8988T (cell line): Measurements from ENCODE around the gene ANKRD29.

ENCODE experiments used
- DNase-seq: peaks from one replicate; pipeline ENCODE4 v3.0.0; 2011

The ANKRD29 gene

GRCh38 chr18:23612434-23613090 is 50.1 kb downstream of the ANKRD29 start:
- no peak for DNase-seq

GRCh38 chr18:23609390-23610023 is 53.2 kb downstream of the ANKRD29 start:
- DNase-seq, result no peak

DNA sequence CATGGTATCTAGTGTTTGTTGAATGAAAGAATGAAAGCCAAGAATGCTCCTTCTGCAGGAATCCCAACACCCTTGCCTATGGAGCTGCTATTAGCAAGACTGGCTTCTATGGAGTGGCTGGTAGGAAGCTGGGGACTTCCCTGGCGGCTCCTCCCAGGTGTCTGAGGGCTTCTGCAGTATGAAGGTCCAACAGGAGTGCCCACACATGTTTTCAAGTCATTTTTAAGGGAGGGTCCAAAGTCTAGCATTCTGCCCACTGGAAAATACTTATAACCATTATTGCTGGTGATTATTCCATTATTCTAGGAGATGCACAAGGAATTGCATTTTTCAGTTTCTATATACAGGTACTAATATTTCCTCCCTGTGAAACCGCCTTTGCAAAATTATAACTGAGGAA is 54.5 kb downstream of the ANKRD29 start:
- DNase-seq, result no peak

- no peak for DNase-seq
Observed at GRCh38 chr18:23605941-23606340, 56.8 kb downstream of the ANKRD29 start.

GRCh38 chr18:23599809-23600208 is 62.9 kb downstream of the ANKRD29 start:
- DNase-seq, result no peak

GRCh38 chr18:23596183-23596582 is 66.5 kb downstream of the ANKRD29 start:
- DNase-seq, result no peak

DNA sequence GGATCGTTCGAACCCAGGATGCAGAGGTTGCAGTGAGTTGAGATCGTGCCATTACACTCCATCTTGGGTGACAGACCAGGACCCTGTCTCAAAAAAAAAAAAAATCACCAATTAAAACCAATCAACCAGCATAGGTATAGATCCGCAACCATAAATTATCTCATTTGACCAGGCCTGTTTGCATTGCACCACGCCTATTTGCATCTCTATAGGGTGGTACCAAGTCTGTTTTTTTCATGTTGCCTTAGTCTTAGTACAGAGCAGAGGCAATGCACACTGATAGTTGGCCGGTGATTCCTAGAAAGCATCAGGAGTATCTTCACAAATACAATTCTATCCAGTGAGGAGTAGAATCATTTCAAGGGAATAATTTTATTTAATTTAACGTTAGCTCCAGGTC is 67.1 kb downstream of the ANKRD29 start:
- no peak for DNase-seq

DNA sequence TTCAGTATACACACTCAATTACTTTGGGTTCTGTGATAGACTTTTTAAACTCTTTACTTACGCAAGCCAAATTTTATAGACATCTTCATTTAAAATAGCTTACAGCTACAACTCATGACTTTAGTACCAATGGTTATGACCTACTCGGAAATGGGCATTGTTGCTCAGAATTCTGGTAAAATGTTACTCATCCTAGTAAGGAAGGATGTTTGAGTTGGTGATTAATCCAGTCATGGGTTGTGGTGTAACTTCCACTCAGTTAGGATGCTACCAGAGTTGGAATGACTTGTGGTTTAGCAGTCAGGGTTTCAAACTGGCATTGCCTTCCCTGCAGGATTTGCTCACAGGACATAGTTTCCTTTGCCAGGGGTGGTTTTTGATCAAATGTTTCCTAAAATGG is 69.0 kb downstream of the ANKRD29 start:
- no peak for DNase-seq

- no peak for DNase-seq
Observed at GRCh38 chr18:23592911-23593310, 69.8 kb downstream of the ANKRD29 start.

GRCh38 chr18:23591011-23591410 is 71.7 kb downstream of the ANKRD29 start:
- DNase-seq, result no peak

DNA sequence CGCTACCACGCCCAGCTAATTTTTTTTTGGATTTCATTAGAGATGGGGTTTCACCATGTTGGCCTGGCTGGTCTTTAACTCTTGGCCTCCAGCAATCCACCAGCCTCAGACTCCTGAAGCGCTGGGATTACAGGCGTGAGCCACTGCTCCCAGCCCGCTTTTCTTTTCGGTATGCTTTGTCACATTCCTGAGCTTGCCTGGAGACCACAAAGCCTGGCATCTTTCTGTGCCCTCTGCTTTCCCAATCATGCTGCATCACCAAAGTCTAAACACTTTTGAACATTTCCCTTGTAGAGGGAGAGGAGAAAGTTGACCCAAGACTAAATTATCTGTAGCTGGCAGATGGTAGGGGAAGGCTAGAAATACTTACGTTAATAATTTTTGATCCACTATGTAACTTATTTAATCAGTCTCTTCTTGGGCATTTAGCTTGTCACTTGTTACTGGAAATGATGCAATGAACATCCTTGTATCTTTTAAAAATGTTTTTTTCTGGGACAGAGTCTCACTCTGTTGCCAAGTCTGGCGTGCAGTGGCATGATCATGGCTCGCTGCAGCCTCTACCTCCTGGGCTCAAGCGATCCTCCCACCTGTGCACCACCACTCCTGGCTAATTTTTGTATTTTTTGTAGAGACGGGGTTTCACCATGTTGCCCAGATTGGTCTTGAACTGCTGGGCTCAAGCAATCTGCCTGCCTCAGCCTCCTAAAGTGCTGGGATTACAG is 73.7 kb downstream of the ANKRD29 start:
- no peak for DNase-seq

DNA sequence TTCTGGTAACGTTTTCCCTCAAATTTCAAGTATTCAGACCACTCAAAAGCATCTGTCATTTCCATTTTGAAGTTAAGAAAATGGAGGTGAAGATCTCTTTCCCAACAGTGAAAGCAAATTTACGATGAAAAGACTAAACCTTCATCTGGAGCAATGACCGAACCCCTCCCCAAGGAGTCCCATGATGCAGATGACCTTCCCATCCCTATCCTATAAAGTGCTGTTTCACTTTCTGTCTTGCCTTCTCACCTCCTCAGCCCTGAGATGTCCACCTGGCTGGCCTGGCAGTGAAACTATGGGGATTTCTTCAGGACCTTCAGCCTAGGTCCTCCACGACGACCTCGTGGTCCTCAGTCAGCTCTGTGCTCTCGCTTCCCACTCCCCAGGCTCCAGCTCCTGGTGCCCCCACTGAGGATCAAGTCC is 75.5 kb downstream of the ANKRD29 start:
- DNase-seq, result no peak

DNA sequence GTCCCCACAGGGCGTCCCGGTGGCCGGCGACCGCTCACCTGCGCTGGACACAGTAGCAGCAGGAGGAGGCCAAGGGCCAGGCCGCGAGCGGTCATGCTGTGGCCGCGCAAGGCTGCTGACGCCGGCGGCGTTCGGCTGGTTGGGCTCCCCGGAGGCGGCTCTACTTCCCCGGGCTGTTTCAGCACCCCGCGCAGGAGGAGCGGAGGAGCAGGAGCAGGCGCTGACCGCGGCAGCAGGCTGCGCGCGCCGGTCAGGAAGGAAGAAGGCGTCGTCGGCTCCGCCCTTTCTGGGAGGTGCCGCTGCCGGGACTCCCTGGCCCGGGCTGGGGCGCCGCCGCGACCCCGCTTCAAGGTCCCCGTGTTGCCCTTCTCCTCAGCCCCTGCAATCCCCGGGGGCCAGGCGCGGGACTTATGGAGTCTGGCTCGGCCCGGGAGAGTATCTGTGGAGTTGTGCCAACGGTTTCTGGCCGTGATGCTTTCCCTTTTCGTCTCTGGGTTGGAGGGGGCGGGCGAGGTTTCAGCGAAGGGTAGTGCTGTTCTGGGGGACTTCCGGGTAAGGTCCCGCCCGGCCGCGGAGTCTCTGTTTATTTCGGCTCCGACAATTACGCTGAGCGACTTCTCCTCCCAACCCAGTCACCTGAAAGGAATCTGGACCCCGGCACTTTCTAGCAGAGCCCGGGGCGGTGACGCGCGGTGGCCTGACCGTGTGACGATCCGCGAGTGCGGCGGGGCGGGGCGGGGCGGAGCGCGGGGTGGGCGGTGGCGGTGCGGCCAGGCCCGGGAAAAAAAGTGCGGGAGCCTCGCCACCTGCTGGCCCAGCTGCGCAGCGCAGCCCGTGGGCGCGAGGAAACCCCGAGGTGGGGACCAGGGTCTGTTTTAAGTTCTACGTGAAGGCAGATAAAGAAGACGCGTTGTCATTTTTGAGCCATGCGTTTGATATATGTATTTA is 76.2 kb downstream of the ANKRD29 start, which contains the start of gene NPC1:
NPC1 (minus strand) TSS at position 258 of the 948 bp plus-strand sequence; CDS start at position 95, 163 bp downstream.
- peak; percentile 100 for DNase-seq

GRCh38 chr18:23585897-23586248 is 76.8 kb downstream of the ANKRD29 start:
- DNase-seq, result no peak

DNA sequence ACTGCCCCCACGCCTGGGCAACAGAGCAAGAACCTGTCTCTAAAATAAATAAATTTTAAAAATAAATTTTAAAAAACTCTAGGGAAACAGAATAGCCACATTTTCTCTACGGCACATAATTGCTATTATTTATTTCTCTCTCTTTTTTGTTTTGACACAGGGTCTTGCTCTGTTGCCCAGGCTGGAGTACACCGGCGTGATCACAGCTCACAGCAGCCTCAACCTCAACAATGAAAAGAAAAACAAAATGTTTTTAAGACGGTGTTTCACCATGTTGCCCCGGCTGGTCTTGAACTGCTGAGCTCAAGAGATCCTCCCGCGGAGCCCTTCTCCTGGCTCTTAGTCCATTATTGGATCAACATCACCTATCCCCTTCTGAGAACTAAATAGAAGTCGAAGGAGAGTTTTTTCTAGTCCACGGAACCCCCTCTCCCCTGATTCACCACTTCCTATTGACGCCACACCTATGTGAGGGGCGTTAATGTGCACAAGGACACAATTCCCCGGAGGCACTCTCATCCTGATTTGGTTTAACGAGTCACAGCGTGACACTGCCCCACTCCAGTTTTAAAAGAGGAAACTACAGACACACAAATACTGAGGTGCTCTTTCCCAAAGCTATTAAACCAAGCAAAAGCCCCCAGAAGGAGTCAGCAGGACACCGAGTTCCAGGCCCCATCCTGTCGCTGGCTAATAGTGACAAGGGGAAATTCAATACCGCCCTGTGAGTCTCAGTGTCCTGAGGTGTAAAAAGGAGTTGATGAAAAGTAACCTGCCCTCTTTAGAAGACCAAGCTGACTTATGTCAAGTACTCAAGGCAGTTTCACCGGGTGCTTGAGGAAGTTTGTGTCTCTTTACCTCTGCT is 77.5 kb downstream of the ANKRD29 start:
- peak; percentile 64 for DNase-seq

- DNase-seq, result no peak
Observed at GRCh38 chr18:23584019-23584983, 78.4 kb downstream of the ANKRD29 start.

GRCh38 chr18:23583071-23583865 is 79.4 kb downstream of the ANKRD29 start:
- no peak for DNase-seq

DNA sequence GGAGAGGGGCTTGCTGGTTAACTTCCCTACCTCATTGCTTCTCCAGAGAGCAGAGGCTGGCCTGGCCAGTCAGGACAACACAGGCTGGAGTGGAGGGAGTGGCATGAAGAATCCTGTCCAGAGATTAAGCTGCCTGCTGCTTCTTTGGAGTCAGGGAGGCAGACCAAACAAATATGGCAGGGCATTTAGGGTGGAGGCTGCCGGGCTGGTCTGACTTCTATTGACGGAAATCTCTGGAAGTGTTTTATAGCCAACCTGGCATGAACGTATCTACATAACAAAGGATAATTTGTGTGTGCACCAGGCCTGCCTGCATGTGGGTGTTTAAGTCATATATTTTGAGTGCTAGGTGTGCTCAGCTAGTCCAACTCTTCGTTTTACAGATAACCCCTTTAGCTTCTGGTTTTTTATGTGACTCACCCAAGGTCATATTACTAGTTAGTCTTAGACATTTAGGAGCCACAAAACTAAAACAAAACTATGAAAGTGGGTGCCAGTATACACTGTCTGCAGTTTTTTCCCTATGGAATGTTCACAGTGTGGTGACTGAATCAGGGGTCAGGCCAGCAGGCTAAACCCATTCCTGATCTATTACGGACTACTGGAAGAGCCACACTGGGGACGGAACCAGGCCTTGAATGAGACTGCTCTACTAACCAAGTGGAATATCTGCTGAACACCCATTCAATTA is 81.9 kb downstream of the ANKRD29 start:
- no peak for DNase-seq
